WI38 (cell line): ENCODE measurements around the gene ADPRM.

Experiments used
- H3K4me3 ChIP-seq: 2 replicates; pipeline ENCODE4 v1.5.1; 2011; ENCODE audit warnings: low read depth, mild to moderate bottlenecking, control low read depth, low read length
- CTCF ChIP-seq: IDR thresholded peaks from 2 replicates; pipeline ENCODE4 v1.5.1; 2012; ENCODE audit warnings: low read depth, mild to moderate bottlenecking, control low read depth, low read length

The ADPRM gene

GRCh38 chr17:10668775-10669174, 28.6 kb upstream of the ADPRM start:
- no peak for TF ChIP-seq CTCF

GRCh38 chr17:10673312-10673711, 24.1 kb upstream of the ADPRM start:
- no peak overlapping the region for H3K4me3 ChIP-seq
- no peak for TF ChIP-seq CTCF

More at GRCh38 chr17:10668775-10669174, 28.6 kb upstream of the ADPRM start:
- no peak overlapping the region for H3K4me3 ChIP-seq

- H3K4me3 ChIP-seq = no peak overlapping the region
- TF ChIP-seq CTCF = no peak
Measured at GRCh38 chr17:10674704-10675103, 22.7 kb upstream of the ADPRM start.

GRCh38 chr17:10681866-10682446, 15.4 kb upstream of the ADPRM start:
- no peak for TF ChIP-seq CTCF
- no peak overlapping the region for H3K4me3 ChIP-seq

GRCh38 chr17:10683853-10684252, 13.5 kb upstream of the ADPRM start:
- TF ChIP-seq CTCF = no peak
- no peak overlapping the region for H3K4me3 ChIP-seq

- H3K4me3 ChIP-seq = no peak overlapping the region
- no peak for TF ChIP-seq CTCF
Measured at GRCh38 chr17:10687499-10687898, 9.9 kb upstream of the ADPRM start.

GRCh38 chr17:10695875-10696407, 1.5 kb upstream of the ADPRM start:
- peak overlapping the region; percentile 81 for H3K4me3 ChIP-seq

GRCh38 chr17:10698096-10698818, 863 bp downstream of the ADPRM start:
- TF ChIP-seq CTCF = no peak
- H3K4me3 ChIP-seq = peak overlapping the region; percentile 81
